C4-2B (cell line): ENCODE results near the gene UTF1.

Experiments
- H3K27ac ChIP-seq: fragments of 450-650 bp; 2 replicates; pipeline ENCODE4 v1.5.1; 2017
- CTCF ChIP-seq: fragments of 450-650 bp; conservative IDR thresholded peaks from 2 replicates; pipeline ENCODE4 v1.5.1; 2017; ENCODE audit warnings: mild to moderate bottlenecking
- ZFX ChIP-seq: fragments of 450-650 bp; IDR thresholded peaks from 2 replicates; pipeline ENCODE4 v1.6.1; 2017

Gene UTF1

GRCh38 chr10:133197786-133198185 lies 32.2 kb upstream of the UTF1 start:
- no peak for TF ChIP-seq ZFX
- no peak overlapping the region for H3K27ac ChIP-seq

- no peak for TF ChIP-seq ZFX
- TF ChIP-seq CTCF = no peak
- H3K27ac ChIP-seq = no peak overlapping the region
Measured at GRCh38 chr10:133198206-133198605, 31.8 kb upstream of the UTF1 start.

- TF ChIP-seq ZFX = no peak
- TF ChIP-seq CTCF = no peak
- no peak overlapping the region for H3K27ac ChIP-seq
Measured at GRCh38 chr10:133198621-133199487, 31.2 kb upstream of the UTF1 start.

- no peak for TF ChIP-seq ZFX
- no peak overlapping the region for H3K27ac ChIP-seq
Measured at GRCh38 chr10:133199488-133199885, 30.5 kb upstream of the UTF1 start.

- H3K27ac ChIP-seq = no peak overlapping the region
- no peak for TF ChIP-seq CTCF
- TF ChIP-seq ZFX = no peak
Measured at GRCh38 chr10:133199992-133200611, 29.9 kb upstream of the UTF1 start.

- no peak overlapping the region for H3K27ac ChIP-seq
- TF ChIP-seq ZFX = no peak
- no peak for TF ChIP-seq CTCF
Measured at GRCh38 chr10:133200621-133201031, 29.4 kb upstream of the UTF1 start.

GRCh38 chr10:133201151-133201947 lies 28.7 kb upstream of the UTF1 start:
- H3K27ac ChIP-seq = no peak overlapping the region
- TF ChIP-seq ZFX (no peak), CTCF (no peak)
